GM19372 (cell line): ENCODE measurements around the gene ABCC11.

ENCODE experiments used
- ATAC-seq: cut with Tn5 transposase; IDR thresholded peaks from one replicate; pipeline ENCODE4 v1.9.1; 2021; ENCODE audit warnings: mild to moderate bottlenecking, low read depth, moderate library complexity; ENCODE audit not compliant: unreplicated experiment

Gene ABCC11

DNA sequence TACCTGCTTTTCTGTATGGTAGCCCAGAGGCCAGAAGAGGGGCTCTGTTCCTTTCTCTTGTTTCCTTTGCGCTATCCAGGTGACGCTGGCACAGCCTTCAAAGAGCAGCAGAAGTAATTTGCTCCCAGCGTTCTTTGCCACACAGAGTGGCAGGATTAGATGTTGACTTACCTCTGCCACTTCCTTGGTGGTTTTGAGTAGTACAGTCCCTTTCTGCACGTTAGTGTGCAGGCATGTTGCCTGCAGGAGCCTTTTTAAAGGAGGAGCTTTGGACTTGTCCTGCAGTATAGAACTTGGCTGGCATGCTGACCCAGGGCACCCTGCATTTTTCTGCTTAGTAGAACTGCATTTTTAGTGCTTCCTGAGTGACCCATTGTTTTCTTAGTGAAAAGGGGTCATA lies at the start of gene ABCC11:
Gene ABCC11, minus strand, starts transcription at position 229 of the 400 bp plus-strand sequence. CDS start 15,618 bp downstream, outside the sequence.
- ATAC-seq = no peak

DNA sequence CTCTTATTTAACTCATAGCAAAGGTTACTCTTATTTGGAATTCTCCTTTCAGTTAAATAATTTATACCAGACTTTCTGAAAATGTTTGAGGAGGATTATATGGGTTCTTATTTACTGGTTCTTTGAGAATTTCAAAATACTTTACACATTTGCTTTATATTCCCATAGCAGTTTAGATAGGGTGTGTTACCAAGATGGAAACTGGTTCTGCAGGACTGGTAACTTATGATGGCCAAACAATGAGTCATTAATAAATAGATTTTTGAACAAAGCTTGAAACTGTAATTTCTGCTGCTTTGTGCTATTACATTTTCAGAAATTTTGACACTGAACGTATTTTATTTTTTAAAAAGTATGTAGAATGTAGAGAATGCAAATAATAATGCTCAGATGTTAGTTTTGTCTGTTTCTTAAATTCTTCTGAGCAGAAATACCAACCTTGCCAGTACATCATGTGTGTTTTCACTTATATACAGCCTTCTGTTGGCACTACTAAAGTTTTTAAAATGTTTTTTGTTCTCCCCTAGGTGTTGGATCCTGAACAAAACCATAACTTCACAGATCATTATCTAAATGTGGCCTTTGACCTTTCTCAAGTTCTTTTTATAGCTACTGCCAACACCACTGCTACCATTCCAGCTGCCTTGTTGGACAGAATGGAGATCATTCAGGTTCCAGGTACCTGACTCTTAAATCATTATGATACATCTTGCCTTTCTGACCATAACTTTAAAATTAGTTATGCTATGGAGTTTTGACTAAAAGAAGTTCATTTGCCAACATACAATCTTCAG lies 48.3 kb upstream of the ABCC11 start:
- no peak for ATAC-seq

DNA sequence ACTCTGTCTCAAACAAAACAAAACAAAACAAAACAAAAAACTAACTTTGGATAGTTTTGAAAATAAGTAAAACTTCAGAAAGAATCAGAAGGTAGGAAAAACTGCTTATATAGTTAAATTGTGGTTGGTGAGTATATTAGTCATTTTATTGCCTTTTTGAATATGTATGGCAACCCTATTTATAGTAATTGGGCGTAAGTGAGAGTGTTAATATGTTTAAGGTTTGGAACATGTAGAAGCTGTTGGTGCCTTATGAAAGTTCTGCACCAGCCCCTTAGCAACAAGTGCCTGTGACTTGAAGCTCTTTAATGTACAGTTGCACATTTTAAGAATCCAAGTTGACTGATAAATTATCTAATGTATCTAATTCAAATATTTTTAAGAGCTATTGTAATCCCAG lies 47.4 kb upstream of the ABCC11 start:
- no peak for ATAC-seq

DNA sequence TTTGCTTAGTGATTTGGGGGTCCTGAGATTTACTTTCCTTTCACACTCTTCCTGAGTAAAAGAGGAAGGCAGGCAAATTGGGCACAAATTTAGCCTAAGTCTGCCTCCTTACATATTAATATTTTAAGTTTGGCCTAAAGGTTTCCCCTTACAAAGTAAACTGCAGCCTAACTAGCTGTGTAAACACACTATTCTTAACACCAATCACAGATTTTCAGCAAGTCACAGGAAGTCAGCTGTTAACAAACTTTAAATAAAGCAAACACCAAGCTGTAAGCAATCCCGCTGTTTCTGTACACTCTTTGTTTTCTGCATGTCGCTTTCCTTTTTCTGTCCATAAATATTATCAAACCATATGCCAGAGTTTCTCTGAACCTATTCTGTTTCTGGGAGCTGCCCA lies 45.1 kb upstream of the ABCC11 start:
- ATAC-seq = no peak

DNA sequence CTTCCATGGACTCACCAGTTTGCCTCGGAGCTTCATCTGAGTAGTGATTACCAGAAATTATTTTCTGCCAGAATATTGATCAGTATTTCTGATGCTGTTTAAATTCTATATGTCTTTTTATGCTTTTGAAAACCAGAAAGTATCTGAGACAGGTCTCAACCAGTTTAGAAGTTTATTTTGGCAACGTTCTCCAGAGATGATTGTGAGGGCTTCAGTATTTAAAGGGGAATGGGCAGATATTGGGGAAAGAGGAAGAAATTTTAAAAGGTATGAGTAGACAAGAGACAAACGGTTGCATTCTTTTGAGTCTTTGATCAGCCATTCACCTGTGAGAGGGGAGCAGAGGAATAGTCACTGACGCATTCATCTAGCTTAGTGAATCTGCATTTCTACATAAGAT lies 44.4 kb upstream of the ABCC11 start:
- no peak for ATAC-seq

DNA sequence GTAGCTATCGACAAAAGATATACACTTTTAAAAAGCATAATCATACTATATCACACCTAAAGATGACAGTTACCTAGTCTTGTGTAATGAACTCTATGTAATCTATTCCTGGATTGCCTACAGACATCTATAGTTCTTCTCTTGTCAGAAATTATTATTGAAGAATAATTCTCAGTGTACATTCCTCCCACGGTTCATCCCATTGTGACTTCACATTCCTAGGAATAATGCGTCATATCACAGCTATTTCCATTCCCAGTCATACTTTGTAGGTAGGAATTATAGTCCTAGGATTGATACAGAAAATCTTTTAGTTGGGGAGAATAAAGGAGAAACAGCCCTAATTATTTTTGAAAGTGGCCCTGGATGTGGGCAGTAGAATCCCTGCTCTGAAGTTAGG lies 44.0 kb upstream of the ABCC11 start:
- no peak for ATAC-seq

DNA sequence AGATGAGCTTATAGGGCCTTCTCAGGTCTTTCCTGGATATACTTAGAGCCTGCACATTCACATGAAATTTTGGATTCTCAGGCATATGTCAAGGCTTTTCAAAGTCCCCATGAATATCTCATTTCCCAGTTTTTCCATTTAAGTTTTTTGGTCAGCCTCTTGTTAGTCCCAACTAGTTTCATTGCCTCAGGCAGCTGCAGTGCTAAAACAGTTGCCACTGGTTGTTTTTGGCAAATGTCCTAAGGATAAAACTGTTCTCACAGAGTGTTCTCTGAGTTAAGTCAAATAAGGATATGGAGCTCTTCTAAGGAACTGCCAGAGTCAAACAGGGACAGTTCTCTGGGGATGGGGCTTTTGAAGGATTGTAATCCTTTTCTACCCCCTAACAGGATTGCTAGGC lies 39.9 kb upstream of the ABCC11 start:
- ATAC-seq = no peak

DNA sequence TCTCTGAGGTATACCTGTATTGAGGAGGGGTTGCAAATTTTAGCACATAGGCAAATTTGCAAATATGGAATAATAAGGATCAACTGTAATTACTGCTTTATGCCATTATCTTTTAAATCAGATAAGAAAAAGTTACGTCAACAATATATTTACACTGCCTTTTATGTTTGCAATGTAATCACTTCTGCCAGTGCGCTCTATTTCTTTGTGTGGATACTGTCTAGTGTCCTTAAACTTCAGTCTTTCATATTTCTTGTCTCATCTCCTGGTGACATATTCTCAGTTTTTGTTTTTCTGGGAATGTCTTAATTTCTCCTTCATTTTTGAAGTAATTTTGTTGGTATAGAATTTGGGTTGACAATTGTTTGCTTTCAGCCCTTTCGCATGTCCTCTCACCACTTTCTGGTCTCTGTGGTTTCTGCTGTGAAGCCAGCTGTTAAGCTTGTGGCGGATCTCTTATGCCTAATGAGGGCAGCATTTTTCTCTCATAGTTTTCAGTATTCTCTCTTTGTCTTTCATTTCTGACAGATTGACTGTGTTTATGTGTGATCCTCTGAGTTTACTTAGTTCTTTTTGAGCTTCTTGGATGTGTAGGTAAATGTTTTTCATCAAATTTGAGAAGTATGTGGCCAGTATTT lies 37.6 kb upstream of the ABCC11 start:
- ATAC-seq = no peak

DNA sequence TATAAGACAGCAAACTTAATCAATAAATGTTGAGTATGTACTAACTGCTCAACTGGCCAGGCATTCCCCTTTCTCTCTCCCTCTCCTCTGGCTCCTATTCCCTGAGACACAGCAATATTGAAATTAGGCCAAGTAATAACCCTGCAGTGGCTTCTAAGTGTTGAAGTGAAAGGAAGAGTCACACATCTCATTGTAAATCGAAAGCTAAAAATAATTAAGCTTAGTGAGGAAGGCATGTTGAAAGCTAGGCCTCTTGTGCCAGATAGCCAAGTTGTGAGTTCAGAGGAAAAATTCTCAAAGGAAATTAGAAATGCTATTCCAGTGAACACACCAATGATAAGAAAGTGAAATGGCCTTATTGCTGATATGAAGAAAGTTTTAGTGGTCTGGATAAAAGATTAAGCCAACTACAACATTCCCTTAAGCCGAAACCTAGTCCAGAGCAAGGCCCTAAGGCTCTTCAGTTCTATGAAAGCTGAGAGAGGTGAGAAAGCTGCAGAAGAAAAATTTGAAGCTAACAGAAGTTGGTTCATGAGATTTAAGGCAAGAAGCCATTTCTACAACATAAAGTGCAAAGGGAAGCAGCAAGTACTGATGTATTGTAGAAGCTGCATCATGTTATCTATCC lies 35.4 kb upstream of the ABCC11 start:
- no peak for ATAC-seq

DNA sequence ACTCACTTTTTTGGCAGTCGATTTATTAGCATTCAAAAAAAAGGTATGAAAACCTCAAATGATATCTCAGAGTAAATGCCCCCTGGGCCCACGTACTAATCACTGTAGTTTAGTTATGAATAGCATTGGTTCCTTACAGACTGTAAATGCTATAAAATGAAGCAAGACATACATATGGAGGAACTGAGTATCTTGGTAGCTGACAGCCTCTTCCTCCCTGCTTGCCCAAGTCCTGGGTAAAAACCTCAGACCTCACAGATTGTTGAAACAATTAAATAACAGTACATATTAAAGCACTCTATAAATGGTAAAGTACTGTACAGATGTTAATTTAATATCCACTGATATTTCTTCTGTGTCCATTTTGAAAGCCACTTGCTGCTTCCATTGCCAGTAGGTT lies 33.2 kb upstream of the ABCC11 start:
- ATAC-seq = no peak

DNA sequence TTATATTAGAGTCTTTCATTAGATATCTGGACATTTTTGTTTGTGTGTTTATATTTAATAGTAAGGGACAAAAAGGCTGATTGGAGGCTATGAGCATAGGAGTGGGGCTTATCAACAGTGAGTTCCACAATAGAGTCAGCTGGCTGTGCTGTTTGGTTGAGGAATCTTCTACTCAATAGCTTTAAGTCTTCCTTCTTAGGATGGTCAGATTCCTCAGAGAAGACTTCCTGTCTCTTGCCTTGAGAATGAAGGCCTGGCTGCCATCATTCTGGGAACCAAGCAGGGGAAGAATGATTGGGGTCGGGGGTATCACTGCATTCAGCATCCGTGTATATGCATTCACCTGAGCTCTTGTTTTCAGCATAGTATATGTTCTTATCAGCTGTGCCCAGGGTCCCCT lies 31.9 kb upstream of the ABCC11 start:
- no peak for ATAC-seq

DNA sequence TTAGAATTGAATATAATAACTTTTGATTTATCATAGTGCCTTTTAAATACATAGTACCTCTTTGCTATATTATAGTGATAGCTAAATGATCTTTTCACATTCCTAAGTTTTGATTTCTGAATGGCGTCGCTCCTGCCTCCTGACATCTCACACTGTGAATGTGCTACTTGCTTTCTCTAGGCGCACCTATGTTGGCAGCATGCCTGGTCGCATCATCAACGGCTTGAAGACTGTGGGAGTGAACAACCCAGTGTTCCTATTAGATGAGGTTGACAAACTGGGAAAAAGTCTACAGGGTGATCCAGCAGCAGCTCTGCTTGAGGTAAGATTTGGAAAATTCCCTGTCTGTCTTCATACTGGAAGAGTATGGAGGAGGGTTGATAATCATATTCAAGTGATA lies 29.8 kb upstream of the ABCC11 start:
- ATAC-seq = no peak

DNA sequence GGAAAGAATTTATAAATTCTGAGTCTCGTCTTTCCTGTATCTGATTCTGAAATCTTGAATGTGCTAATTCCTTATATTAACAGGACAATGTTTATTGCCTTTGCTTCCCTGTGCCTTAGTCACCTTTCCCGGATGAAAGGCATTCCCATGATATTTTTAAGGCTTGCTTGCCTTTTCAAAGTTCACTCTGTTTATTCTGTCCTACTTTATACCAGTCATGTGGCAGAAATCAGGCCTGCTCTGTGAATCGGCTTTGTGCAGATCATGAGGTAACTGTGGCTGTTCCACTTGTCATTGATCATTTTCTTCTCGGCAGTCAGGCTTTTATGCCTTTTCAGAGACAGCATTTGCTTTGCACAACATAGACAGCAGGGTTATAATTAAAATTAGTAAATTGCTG lies 28.8 kb upstream of the ABCC11 start:
- no peak for ATAC-seq

DNA sequence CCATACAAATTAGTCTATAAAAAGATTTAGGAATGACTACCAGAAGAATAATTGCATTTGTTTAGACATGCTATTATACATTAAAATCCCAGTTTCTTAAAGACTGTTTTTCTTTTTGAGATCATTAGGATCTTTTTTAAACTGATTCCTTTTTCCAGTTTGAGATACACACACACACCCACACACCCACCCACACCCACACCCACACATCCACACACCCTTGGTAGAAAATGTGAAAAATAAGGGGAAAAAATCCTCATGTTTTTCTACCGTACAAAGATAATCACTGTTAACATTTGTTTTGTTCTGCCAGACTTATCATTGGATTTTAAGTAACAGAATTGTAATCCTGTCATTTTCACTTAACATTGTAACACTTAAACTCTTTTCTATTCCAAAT lies 27.1 kb upstream of the ABCC11 start:
- ATAC-seq = no peak

DNA sequence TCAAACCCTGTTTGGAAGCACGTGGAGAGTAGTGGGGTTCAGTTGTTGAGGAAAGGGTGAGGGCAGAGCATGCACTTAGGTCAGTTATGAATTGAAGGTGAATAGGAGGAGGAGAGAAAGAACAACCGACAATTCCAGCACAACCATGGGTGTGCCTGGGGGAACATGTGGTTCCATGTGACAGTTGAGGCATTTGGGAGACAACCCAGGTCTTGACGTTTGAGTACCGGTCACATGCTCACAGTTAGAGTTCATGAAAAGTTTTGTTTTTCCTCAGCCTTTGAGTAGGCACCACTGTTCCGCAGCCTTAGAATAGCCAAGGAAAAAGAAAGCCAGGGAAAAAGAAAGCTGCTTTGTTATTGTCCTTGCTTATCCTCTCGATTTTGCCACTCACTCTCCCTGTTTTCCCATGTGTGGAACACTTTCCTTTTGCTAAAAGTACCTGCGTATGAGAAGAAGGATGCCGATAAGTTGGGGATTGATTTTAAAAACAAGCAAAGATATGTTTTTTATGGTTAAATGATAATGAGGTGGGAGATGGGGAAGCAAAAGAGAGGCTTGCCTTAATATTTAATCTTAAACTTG lies 25.6 kb upstream of the ABCC11 start:
- ATAC-seq = no peak

DNA sequence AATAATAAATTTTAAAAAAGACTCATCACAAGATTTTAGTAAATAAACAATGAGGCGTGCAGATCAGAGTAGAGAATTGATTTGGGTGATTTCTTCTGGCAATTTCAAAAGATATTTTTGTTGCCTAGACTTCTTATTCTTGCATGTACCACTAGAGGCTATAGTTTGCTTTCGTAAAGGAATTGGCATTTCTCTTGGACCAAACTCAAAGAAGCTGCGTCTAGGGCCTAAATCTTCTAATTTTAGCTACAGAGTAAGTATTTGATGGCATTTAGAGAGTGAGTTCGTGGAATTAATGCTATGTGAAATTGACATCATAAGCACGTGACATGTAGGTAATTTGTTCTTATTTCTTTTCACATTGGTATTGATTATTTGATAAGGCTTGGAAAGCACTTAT lies 24.4 kb upstream of the ABCC11 start:
- ATAC-seq = no peak

DNA sequence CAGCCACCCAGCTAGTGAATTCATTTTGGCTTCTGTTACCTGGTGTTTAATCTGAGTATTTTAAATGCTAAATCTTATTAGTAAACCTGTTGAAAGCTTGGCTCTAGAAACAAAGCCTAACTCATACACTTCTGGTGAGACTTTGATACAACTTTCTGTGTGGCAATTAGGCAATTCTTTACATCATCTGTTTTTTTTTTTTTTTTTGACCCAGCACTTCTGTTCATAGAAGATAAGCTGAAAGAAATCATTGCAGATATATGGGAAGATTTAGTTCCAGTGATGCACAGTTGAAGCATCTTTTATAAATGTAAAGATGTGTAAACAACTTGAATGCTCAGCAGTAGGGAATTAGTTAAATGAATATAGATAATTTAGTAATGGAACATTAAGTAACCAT lies 21.7 kb upstream of the ABCC11 start:
- no peak for ATAC-seq

DNA sequence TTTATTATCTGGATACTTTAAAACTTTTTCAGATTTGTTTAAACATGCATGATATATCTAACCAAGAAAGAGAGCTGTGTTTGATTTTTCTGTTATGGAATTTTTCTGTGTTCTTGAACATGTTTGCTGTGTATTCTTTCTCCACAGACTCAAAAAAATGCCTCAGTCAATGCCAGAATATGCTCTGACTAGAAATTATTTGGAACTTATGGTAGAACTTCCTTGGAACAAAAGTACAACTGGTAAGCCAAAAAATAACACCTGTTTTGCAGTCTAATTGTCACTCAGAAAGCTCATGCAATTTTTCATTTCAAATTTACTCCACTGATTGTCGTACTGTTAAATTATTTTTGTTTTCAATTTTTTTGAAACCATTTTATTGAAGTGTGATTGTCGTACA lies 15.3 kb upstream of the ABCC11 start:
- ATAC-seq = no peak

DNA sequence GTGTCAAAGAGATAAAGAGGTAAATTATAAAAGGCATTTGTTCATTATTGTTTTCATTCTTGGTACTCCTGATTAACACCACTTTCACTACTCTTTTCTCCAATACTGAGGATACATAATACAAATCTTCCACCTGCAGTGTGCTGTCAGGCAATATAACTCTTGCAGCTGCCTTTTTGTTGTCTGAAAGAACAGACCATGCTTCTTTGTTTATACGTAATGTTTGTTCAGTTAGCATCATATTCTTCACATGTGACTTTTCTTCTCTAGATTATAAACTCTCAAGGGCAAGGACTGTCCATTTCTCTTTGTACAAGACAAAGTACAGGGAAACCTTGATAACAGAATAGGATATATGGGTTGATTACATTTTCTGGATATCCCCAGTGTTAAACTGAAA lies 14.2 kb upstream of the ABCC11 start:
- no peak for ATAC-seq

DNA sequence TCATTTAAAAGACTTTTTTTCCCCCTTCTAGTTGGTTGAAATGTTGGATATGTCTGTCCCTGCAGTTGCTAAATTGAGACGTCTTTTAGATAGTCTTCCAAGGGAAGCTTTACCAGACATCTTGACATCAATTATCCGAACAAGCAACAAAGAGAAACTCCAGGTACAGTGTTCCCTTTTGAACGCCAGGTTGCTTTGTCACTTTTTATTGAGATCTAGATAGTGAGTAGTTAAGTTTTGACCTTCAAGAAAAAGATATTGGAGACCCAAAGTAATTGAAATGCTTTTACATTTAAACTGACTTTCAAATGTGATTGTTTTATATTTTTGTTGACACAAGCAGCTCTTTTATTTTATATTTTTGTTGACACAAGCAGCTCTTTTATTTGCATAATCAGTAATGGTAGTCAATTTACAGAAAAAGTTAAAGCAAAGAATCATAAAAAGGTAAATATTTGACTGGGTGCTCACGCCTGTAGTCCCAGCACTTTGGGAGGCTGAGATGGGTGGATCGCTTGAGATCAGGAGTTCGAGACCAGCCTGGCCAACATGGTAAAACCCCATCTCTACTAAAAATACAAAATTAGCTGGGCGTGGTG lies 9.3 kb upstream of the ABCC11 start:
- ATAC-seq = no peak

DNA sequence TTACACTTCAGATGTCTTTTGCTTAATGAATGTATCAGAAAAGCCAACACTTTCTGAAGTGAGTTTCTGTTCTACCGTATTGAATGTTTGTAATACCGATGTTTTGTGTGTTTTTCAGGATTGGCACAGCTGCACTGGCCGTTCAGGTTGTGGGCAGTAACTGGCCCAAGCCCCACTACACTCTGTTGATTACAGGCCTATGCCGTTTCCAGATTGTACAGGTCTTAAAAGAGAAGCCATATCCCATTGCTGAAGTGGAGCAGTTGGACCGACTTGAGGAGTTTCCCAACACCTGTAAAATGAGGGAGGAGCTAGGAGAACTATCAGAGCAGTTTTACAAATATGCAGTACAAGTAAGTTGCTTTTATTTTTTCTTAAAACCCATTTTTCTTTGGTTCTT lies 4.7 kb upstream of the ABCC11 start:
- ATAC-seq = no peak
